GM03348 (cell line): ENCODE data around the gene TMEM161A.
A peak's percentile ranks its signal among the peaks of the same experiment; 100 is the strongest.
"Not testable (repeated sequence)": the region's sequence is repeated elsewhere in the genome, so short reads cannot be mapped to it uniquely, and the experiment has no call there.

ENCODE experiments used
- DNase-seq: peaks from one replicate; pipeline ENCODE4 v3.0.0; 2012; ENCODE audit warnings: low spot score

The TMEM161A gene

GRCh38 chr19:19155495-19156219 lies 17.4 kb upstream of the TMEM161A start:
- DNase-seq = no peak

DNA sequence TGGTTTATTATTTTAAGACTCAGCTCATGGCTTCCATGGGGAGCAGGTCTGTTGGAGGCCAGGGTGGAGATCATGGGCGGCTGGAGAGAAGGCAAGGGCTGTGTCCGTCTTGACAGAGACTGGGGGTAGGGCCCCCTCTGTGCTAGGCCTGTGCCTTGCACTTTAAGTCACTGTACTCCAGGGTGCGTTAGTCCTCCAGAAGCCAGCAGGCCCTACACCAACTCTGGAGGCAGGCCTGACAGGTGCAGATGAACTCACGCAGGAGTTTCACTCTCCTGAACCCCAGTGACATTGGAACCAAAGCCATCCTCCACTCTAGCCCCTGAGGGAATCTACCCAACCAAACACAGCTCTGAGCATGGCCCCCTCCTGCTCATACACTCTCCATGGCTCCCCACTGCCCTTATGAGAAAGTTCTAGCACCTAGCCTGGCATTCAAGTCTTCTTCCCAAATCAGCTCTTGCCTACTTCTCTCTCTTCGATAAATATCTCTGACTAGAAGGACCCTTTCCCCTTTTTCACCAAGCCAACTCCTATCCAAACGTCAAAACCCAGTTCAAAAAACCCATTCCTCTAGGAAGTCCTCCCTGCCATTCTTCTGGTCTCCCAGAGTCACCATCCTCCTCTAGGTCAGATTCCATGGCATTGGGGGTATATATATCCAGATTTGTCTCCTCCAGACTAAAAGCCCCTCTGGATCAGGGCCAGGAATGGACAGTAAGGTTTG lies 16.7 kb upstream of the TMEM161A start:
- DNase-seq = no peak

- DNase-seq = no peak
These were observed 14.5 kb upstream of the TMEM161A start for GRCh38 chr19:19152668-19153384.

GRCh38 chr19:19151418-19151817 lies 13.1 kb upstream of the TMEM161A start:
- DNase-seq = no peak

DNA sequence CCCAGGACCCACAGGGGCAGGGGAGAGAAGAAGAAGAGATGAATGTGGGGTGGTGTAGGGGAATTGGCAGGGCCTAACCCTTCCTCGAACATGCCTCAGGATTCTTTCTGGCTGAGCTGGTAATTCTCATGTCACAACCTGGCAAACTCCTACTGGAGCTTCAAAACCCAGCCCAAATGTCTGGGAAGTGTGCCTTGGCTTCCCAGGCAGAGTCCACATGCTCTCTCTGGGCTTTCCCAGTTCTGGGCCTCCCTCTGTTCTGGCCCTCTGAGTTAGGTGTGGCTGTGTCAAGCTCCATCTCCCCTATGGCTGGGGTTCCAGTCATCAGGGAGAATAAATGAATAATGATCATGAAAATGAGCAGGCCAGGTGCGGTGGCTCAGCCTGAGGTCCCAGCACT lies 11.2 kb upstream of the TMEM161A start:
- no peak for DNase-seq

DNA sequence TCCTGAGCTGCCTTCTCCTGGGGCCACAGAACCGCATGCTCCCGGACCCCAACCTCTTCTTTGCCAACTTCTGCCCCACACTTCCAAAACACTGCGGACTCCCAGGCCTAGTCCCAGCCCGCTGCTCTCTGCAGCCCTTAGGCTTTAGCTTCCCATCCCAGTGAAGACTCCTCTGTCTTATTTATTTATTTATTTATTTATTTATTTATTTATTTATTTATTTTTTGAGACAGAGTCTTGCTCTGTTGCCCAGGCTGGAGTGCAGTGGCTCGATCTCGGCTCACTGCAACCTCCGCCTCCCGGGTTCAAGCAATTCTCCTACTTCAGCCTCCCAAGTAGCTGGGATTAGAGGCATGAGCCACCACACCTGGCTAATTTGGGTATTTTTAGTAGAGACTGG lies 10.2 kb upstream of the TMEM161A start:
- DNase-seq = not testable (repeated sequence)

- no peak for DNase-seq
These were observed 9.1 kb upstream of the TMEM161A start for GRCh38 chr19:19147344-19147743.

DNA sequence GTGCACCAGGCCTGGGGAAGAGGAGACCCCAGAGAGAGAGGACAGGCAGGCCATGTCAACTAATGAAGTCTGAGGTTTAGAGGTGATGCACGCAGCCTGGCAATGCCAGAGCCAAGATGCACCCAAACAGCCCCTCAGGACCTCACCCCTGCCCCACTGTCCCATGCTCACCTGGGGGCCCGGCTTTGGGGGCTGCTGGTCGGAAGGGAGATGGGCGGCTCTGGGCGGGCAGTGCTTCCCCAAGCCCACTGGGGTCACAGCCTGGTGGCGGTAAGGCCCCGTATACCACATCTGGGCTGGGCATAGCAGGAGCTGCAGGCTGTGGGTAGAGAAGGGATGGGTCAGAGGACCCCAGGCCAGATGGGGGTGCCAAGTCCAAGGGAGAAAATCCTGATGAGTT lies 8.6 kb upstream of the TMEM161A start:
- no peak for DNase-seq

- peak; percentile 90 for DNase-seq
These were observed 7.7 kb upstream of the TMEM161A start for GRCh38 chr19:19145684-19146608.

DNA sequence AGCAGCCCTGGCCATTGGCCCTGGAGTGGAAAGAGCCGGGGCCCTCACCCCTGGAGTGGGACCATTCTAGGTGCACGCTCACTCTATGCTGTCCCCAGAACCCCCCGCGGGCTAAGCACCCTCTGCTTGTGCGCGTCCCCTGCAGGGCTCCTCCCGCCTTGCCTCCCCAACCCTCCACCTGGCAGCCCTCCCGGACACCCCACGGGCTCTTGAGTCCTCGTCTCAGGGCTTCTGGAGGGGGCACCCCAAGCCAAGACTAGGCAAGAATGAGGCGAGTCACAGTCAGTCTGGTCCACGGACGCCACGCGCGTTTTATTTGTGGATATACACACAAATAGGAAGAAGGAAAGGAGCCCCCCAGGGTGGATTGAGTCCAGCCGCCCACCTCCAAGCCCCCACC lies 7.0 kb upstream of the TMEM161A start:
- DNase-seq = no peak

DNA sequence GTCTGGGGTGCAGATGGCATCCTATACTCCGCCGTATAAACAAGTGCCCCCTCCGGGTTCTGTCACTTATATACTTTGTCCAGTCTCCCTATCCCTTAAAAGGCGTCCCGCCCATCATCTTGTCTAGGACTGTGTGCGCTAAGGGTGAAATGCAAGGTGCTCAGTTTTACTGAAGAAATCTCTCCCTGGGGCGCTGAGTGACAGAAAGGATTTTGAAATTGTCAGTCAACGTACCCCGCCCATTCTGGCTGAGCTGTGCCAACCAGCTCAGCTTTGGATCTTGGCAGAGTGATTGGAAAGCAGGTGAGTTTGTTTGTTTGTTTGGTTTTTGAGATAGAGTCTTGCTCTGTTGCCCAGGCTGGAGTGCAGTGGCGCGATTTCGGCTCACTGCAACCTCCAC lies 4.1 kb upstream of the TMEM161A start:
- DNase-seq = no peak

GRCh38 chr19:19140476-19140875 lies 2.2 kb upstream of the TMEM161A start:
- DNase-seq = no peak

DNA sequence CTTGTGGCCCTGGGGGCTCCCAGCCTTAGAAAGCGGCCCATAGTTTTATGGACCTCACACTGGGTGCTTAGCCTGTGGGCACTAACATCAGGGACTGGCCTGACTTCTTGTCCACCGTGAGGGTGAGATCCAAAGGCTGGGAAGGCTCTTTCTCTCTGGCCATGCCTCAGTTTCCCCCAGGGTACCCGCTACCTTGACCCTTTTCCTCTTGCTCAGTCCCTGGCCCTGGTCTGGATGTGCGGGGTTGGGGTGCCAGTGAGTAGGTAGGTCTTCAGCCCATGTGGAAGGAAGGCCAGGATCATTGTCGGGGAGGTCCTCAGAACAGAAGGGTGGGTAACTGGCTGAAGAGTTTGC lies 1.6 kb upstream of the TMEM161A start:
- DNase-seq = no peak

GRCh38 chr19:19137556-19138108 lies 646 bp downstream of the TMEM161A start:
- DNase-seq = peak; percentile 43

GRCh38 chr19:19135713-19136112 lies 2.6 kb downstream of the TMEM161A start:
- DNase-seq = not testable (repeated sequence)

DNA sequence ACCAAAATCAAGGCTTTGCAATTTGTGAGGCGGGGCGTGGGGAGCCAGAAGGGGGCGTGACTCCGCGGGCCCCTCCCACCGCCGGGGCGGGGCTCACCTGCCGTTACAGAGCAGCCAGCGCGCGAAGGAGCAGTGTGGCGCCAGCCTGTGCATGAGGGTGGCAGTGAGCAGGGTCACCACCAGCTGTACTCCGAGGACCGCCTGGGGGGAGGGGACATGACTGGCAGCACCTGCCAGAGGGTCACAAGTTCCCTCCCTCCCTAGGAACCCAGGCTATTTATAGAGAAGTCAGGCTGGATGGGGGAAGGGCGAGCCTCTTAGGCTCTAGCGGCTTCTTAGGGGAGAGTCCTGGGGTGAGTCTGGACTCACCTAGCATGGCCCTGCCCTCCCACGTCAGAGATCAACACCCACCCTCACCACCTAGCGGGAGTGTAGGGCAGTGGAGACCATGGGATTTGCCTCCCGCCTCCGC lies 3.6 kb downstream of the TMEM161A start:
- no peak for DNase-seq

- DNase-seq = no peak
These were observed 4.3 kb downstream of the TMEM161A start for GRCh38 chr19:19133985-19134384.

DNA sequence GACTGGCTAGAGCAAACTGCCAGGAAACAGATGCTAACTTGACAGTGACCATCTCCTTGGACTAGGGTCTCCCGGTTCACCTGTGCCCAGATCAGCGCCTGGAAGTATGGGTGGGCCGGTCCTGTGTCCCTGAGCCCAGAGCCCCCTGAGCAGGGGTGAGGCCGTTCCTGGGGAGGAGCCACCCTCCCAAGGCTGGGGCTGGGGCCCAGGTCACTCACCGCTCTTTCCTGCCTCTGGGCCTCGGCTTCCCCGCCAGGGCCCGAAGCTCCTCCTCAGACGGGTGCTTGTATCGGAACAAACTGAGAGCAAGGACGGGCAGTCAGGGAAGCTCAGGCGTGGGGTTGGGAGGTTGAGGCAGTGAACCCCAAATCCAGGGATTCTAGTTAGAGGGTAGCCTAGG lies 5.4 kb downstream of the TMEM161A start:
- DNase-seq = no peak

- DNase-seq = no peak
These were observed 6.3 kb downstream of the TMEM161A start for GRCh38 chr19:19131989-19132388.

DNA sequence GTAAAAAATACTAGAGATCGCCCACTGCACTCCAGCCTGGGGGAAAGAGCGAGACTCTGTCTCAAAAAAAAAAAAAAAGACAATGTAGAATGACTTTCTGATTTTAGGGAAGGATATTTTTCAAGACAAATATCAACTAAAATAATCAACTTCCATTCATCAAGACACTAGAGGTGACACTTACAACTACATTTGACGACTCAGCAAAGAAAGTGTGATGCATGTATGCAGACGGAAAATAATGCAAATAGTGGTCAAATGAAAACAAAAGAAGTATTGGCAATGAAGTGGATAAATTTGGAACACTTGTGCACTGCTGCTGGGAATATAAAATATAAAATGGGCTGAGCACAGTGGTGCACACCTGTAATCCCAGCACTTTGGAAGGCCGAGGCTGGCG lies 12.2 kb downstream of the TMEM161A start:
- no peak for DNase-seq

DNA sequence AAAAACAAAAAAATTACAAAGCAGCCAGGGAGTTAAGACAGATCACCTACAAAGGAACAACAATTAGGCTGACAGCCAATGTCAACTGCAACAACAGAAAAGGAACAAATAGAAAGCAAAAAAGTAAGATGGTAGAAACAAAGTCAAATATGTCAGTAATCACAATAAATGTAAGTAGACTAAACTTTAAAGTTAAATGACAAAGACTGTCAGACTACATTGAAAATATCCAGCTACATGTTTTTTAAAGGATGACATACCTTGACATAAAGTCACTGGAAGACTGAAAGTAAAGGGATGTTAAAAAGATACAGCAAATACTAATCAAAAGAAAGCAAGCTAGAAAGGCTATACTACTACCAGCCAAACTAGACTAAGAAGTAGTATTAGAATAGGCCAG lies 14.9 kb downstream of the TMEM161A start:
- no peak for DNase-seq

DNA sequence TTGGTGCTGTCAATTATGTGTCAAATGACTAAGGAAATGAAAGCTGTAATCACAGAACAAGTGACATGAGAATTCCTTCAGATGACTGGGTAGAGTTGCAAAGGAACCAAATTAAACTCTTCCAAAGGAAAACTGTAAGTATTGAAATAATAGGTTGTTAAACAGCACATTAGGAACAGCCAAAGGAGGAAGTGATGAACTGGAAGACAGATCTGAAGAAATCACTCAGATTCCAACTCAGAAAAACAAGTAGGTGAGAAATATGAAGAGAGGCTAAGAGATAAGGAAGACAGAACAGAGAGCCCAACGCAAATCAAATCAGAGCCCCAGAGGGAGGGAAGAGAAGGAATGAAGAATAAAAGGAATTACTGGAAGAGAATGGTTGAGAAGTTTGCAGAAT lies 15.4 kb downstream of the TMEM161A start:
- DNase-seq = no peak
